Colonic mucosa (tissue), 4 donors: ENCODE results near the gene BLCAP. TPM values are rescaled to one million over a fixed set of nuclear protein-coding genes. Genes with fewer than 3 reads are reported as not detected.

Source experiments
- DNase-seq: peaks from one replicate; pipeline ENCODE4 v3.0.0-alpha.2; 2020
- H3K27ac ChIP-seq: fragments of 200-600 bp; one replicate; pipeline ENCODE4 v1.8.0; 2021
- H3K27me3 ChIP-seq: fragments of 200-600 bp; one replicate; pipeline ENCODE4 v1.8.0; 2021
- H3K36me3 ChIP-seq: fragments of 200-600 bp; one replicate; pipeline ENCODE4 v1.8.0; 2021
- H3K4me1 ChIP-seq: fragments of 200-600 bp; one replicate; pipeline ENCODE4 v1.8.0; 2021; ENCODE audit warnings: mild to moderate bottlenecking
- H3K4me3 ChIP-seq: fragments of 200-600 bp; one replicate; pipeline ENCODE4 v1.8.0; 2021
- H3K9ac ChIP-seq, 2 donors: one replicate each; pipeline ENCODE4 v1.7.0; 2013; ENCODE audit warnings: control low read depth in 2 of 2, low read depth in 2 of 2, low read length in 2 of 2
- H3K9me3 ChIP-seq: fragments of 200-600 bp; one replicate; pipeline ENCODE4 v1.8.0; 2021
- CTCF ChIP-seq: fragments of 200-600 bp; IDR thresholded peaks from one replicate; pipeline ENCODE4 v1.8.0; 2022; ENCODE audit warnings: antibody characterized with exemption, mild to moderate bottlenecking
- intact Hi-C: fragments of 100-400 bp; cut with DNase I; formaldehyde crosslinking; loops from one replicate; pipeline ENCODE4 v1.14.1; 2022
- total RNA-seq, 2 donors: library from RNA; stranded (reverse); fragmentation: NEBNext Ultra II Directional in 1 of 2; extraction: Animal tissue kit (Norgen Biotek cat#: 25700) in 1 of 2; gene quantifications; one replicate each; pipeline ENCODE4 v1.2.1, GENCODE V29; 2021
- donor health status: healthy.
- donor health status: DM: no; HTN: no; CAD: no.
- donor health status: DM: no; HTN: no; CAD: no.

Gene BLCAP
- total RNA-seq, 2 donors from 2014 or later, result 87.2 to 103 TPM

GRCh38 chr20:37523911-37524700, 3.6 kb downstream of the BLCAP start:
- H3K4me1 ChIP-seq, result peaks cover 20% of the 10 kb centered on the region
- H3K27me3 ChIP-seq, result no peaks in the 10 kb centered on the region
- peak; percentile 75 for DNase-seq
- no peaks in the 10 kb centered on the region for H3K36me3 ChIP-seq
- H3K4me3 ChIP-seq, result no peak overlapping the region
- no peaks in the 10 kb centered on the region for H3K9me3 ChIP-seq
- peak overlapping the region; percentile 94 for H3K27ac ChIP-seq
- intact Hi-C loops, result loop anchor here (5.0 kb wide), 1 partner anchor 127 kb away; no protein-coding TSS in a partner anchor
- H3K9ac ChIP-seq, result peak overlapping the region in 1 of 2 donors; percentile 13
- TF ChIP-seq CTCF, result no peak

DNA sequence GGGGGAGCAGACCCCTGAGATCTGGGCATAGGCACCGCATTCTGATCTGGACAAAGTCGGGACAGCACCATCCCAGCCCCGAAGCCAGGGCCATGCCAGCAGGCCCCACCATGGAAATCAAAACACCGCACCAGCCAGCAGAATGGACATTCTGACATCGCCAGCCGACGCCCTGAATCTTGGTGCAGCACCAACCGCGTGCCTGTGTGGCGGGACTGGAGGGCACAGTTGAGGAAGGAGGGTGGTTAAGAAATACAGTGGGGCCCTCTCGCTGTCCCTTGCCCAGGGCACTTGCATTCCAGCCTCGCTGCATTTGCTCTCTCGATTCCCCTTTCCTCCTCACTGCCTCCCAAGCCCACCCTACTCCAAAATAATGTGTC, 4.7 kb downstream of the BLCAP start:
- no peak overlapping the region for H3K9ac ChIP-seq
- H3K36me3 ChIP-seq, result peaks cover 4% of the 10 kb centered on the region
- H3K4me1 ChIP-seq, result peaks cover 20% of the 10 kb centered on the region

DNA sequence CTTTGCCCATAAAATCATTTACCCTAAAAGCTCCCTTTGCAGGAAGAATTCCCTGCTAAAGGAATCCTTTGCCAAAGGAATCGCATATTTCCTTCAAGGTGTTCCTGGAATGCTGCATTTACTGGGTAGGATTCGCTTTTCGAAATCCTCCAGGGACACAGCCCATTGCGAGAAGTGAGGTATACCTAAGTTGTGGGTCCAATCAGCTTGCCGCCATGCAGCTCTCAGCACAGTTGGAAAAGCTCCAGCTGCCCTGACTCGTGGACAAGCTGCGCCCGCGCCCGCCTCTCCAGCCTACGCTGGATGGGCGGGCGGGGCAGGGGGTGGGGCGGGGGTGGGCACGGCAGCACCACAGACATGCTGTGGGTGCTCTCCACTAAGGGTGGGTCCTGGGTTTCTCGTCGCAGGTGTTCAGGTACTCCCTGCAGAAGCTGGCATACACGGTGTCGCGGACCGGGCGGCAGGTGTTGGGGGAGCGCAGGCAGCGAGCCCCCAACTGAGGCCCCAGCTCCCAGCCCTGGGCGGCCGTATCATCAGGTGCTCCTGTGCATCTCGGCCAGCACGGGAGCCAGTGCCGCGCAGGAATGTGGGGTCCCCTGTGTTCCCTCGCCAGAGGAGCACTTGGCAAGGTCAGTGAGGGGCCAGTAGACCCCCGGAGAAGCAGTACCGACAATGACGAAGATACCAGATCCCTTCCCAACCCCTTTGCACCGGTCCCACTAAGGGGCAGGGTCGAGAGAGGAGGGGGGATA, 5.2 kb downstream of the BLCAP start:
- no peak overlapping the region for H3K4me3 ChIP-seq
- H3K4me1 ChIP-seq, result peaks cover 20% of the 10 kb centered on the region
- no peaks in the 10 kb centered on the region for H3K9me3 ChIP-seq
- H3K27me3 ChIP-seq, result no peaks in the 10 kb centered on the region
- no peak overlapping the region for H3K27ac ChIP-seq
- TF ChIP-seq CTCF, result no peak
- peak; percentile 86 for DNase-seq
- H3K36me3 ChIP-seq, result peaks cover 4% of the 10 kb centered on the region
- intact Hi-C loops, result loop anchor here (5.0 kb wide), 1 partner anchor 125 kb away; no protein-coding TSS in a partner anchor
- no peak overlapping the region for H3K9ac ChIP-seq

More for the DNA sequence above, 4.7 kb downstream of the BLCAP start:
- no peaks in the 10 kb centered on the region for H3K27me3 ChIP-seq
- H3K9me3 ChIP-seq, result no peaks in the 10 kb centered on the region
- no peak for TF ChIP-seq CTCF
- H3K4me3 ChIP-seq, result no peak overlapping the region
- no peak for DNase-seq
- intact Hi-C loops, result loop anchor here (5.0 kb wide), 1 partner anchor 126 kb away; no protein-coding TSS in a partner anchor
- no peak overlapping the region for H3K27ac ChIP-seq

DNA sequence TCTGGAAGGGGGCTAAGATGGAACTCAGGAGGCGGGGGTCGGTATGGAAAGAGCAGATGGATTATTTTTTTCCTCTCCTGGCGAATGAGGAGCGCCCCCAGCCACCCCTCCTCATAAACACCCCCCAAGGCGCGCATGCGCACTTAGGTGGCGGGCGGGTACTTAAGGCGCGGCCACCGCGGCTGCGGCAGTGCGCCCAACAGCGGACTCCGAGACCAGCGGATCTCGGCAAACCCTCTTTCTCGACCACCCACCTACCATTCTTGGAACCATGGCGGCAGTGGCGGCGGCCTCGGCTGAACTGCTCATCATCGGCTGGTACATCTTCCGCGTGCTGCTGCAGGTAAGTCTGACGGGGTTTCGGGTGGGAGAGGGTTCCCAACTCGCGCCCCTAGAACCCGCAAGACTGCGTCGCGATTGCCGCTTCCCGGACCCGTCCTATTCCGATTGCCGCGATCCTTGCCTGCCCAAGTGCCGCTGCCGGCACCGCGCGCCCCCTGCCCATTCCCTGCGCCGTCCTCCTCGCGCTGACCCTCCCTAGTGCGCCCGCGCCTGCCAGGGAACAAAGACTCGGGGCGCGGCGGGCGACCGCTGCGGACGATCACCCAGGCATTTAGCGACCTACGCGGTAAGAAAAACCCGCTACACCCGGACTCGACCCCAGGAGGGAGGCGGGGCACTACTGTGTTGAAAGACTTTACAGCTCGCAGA, 6.5 kb downstream of the BLCAP start, which contains the start of gene NNAT:
Gene NNAT (plus strand): TSS at position 190 of the 711 bp plus-strand sequence. CDS start 82 bp downstream, at position 272.
- Histone ChIP-seq H3K4me1 (peaks cover 20% of the 10 kb centered on the region), H3K36me3 (peaks cover 4% of the 10 kb centered on the region)

More for the DNA sequence above, 6.5 kb downstream of the BLCAP start, which contains the start of gene NNAT:
- H3K4me3 ChIP-seq, result no peak within 1 kb of the TSS
- no peak for DNase-seq
- H3K9me3 ChIP-seq, result no peaks in the 10 kb centered on the region
- H3K9ac ChIP-seq, result no peak within 1 kb of the TSS
- intact Hi-C loops, result loop anchor here (5.0 kb wide), 1 partner anchor 124 kb away; no protein-coding TSS in a partner anchor
- H3K27me3 ChIP-seq, result no peaks in the 10 kb centered on the region
- no peak within 1 kb of the TSS for H3K27ac ChIP-seq
- no peak for TF ChIP-seq CTCF
